Smooth muscle cell (in vitro differentiated cells): ENCODE measurements around the gene AR. TPM values are rescaled to one million over a fixed set of nuclear protein-coding genes. Genes with fewer than 3 reads are reported as not detected.

Experiments used
- DNase-seq: peaks from one replicate; lab custom pipeline; 2025; ENCODE audit not compliant: unreplicated experiment; lab: John Stamatoyannopoulos, UW
- H2AFZ ChIP-seq: fragments of 200-600 bp; sonication (generic); 2 replicates; pipeline ENCODE4 v1.6.0; 2016; ENCODE audit warnings: antibody characterized with exemption, low read depth, mild to moderate bottlenecking
- H3F3A ChIP-seq: fragments of 200-600 bp; sonication (generic); 2 replicates; pipeline ENCODE4 v1.6.0; 2017; ENCODE audit warnings: antibody characterized with exemption, low read depth
- H3K27ac ChIP-seq: fragments of 200-600 bp; sonication (generic); 2 replicates; pipeline ENCODE4 v1.5.1; 2016; ENCODE audit warnings: low read depth, mild to moderate bottlenecking
- H3K27me3 ChIP-seq: fragments of 200-600 bp; sonication (generic); 2 replicates; pipeline ENCODE4 v1.6.1; 2016; ENCODE audit warnings: low read depth, mild to moderate bottlenecking
- H3K36me3 ChIP-seq: fragments of 200-600 bp; sonication (generic); 2 replicates; pipeline ENCODE4 v1.5.1; 2016; ENCODE audit warnings: low read depth
- H3K4me1 ChIP-seq: fragments of 200-600 bp; sonication (generic); 2 replicates; pipeline ENCODE4 v1.5.1; 2016; ENCODE audit warnings: low read depth
- H3K4me2 ChIP-seq: fragments of 200-600 bp; sonication (generic); 2 replicates; pipeline ENCODE4 v1.6.0; 2016; ENCODE audit warnings: mild to moderate bottlenecking
- H3K4me3 ChIP-seq: fragments of 200-600 bp; sonication (generic); 2 replicates; pipeline ENCODE4 v1.5.1; 2016; ENCODE audit warnings: mild to moderate bottlenecking
- H3K79me2 ChIP-seq: fragments of 200-600 bp; sonication (generic); 2 replicates; pipeline ENCODE4 v1.6.0; 2016; ENCODE audit warnings: low read depth, mild to moderate bottlenecking
- H3K9ac ChIP-seq: fragments of 200-600 bp; sonication (generic); 2 replicates; pipeline ENCODE4 v1.6.0; 2016; ENCODE audit warnings: low read depth
- H3K9me3 ChIP-seq: fragments of 200-600 bp; sonication (generic); replicated peaks from 2 replicates; pipeline ENCODE4 v1.5.1; 2016; ENCODE audit warnings: low read depth
- H4K20me1 ChIP-seq: fragments of 200-600 bp; sonication (generic); 2 replicates; pipeline ENCODE4 v1.6.0; 2016; ENCODE audit warnings: low read depth
- CTCF ChIP-seq: fragments of 200-600 bp; sonication (generic); IDR thresholded peaks from 2 replicates; pipeline ENCODE4 v1.5.1; 2017; ENCODE audit warnings: borderline replicate concordance, mild to moderate bottlenecking, antibody characterized with exemption; ENCODE audit not compliant: insufficient read depth, poor library complexity, severe bottlenecking
- WGBS: methylation state at CpG from one replicate; pipeline ENCODE4 v1.1.7; 2016; ENCODE audit warnings: low lambda C conversion rate; 5-methylcytosine and 5-hydroxymethylcytosine counted together
- polyA plus RNA-seq: library from polyadenylated mRNA; unstranded; fragments of >200 nt; fragmentation: Nextera tagmentation; extraction: Ambion mirVana; gene quantifications from 2 replicates; pipeline ENCODE4 v1.2.1, GENCODE V29; 2016
- total RNA-seq: library from RNA; depleted of rRNA; stranded (reverse); fragments of >200 nt; gene quantifications from 2 replicates; pipeline ENCODE4 v1.2.3, GENCODE V29; 2014

AR gene
- total and polyA plus RNA-seq, 2 experiments from 2014 or later: 0.72 to 2.4 TPM

DNA sequence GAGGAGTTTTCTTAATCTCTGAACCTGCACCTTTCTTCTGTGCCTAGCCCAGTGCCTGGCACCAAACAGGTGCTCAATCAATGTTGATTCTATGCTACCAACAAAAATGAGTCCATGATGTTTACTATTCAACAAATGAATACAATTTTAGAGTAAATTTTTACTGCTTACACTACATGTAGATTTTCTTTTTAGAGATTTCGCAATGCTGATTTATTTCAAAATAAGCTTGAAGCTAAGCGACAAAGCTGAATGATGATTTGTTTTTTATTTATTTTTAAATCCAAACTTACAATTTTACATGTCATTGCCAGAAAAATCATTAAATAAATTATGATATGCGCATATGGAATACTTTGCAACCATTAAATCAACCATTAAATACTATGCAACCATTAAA lies 55.7 kb downstream of the AR start:
- DNase-seq: no peak
- TF ChIP-seq CTCF: no peak
- WGBS: 82% methylated on average over 3 of the region's 3 CpGs
- no peak overlapping the region for H2AFZ ChIP-seq
- H3K36me3 ChIP-seq: no peaks in the 10 kb centered on the region
- no peaks in the 10 kb centered on the region for H3F3A ChIP-seq
- no peak overlapping the region for H3K27ac ChIP-seq
- no peaks in the 10 kb centered on the region for H3K27me3 ChIP-seq
- no peaks in the 10 kb centered on the region for H4K20me1 ChIP-seq
- no peak overlapping the region for H3K4me3 ChIP-seq
- H3K4me2 ChIP-seq: no peak overlapping the region
- no peak overlapping the region for H3K9ac ChIP-seq
- H3K4me1 ChIP-seq: no peaks in the 10 kb centered on the region
- H3K79me2 ChIP-seq: no peaks in the 10 kb centered on the region
- H3K9me3 ChIP-seq: peaks cover 4% of the 10 kb centered on the region

DNA sequence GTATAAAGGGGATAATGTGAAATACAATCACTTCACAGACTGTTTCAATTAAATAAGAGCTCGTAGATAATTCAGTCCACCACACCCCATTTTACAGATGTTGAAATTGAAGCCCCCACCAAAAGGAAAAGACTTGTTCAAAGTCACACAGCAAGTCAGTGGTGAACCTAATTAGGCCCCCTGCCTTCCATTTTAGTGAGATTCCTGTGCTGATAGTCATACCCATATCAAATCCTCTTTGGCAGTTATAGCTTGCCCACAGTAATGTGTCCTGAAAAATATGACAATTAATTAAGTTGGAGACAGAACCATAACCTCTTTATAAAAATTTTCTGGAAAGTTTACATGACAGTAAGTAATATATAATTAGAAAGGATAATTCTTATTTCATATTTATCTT lies 58.0 kb downstream of the AR start:
- no peak overlapping the region for H2AFZ ChIP-seq
- H3K4me3 ChIP-seq: no peak overlapping the region
- H3K27ac ChIP-seq: no peak overlapping the region
- H3K9ac ChIP-seq: no peak overlapping the region
- 84% methylated on average over 1 of the region's 1 CpG for WGBS
- no peaks in the 10 kb centered on the region for H3K36me3 ChIP-seq
- H3K4me1 ChIP-seq: no peaks in the 10 kb centered on the region
- no peaks in the 10 kb centered on the region for H4K20me1 ChIP-seq
- no peak for TF ChIP-seq CTCF
- H3F3A ChIP-seq: no peaks in the 10 kb centered on the region
- DNase-seq: no peak
- no peak overlapping the region for H3K4me2 ChIP-seq
- H3K79me2 ChIP-seq: no peaks in the 10 kb centered on the region
- no peaks in the 10 kb centered on the region for H3K9me3 ChIP-seq
- no peaks in the 10 kb centered on the region for H3K27me3 ChIP-seq

DNA sequence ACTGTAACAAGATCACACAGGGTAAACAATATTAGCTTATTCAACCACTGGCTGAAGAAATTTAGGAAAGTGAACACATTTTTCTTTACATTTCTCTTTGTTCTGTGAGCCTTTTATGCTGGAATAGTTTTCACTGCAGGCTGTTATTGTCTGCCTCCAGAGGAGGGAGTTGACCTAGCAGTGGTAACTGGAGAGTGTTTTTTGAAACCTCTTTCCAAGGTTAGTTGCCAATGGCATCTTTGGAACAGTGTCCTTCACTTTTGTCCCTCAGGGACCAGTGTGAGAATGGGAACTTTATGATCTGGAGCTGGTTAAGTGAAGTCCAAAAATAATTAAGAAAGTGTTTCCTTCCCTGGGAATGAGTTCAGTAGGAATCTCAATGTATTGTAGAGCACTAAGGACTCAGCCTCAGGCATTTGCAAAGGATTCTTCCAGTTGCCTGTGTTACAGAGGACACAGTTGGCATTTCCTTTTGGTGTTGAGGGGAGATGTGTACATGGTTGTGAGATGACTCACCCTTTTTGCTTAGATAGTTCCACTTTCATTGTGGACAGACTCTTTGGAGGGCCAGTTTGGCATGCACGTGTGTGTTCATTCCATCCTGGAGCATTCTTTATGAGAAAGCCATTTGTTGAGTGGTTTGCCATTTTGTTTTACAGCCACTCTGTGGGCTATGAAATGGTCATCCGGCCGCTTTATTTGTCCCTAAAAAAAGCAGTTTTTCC lies 61.3 kb downstream of the AR start:
- no peaks in the 10 kb centered on the region for H3K9me3 ChIP-seq
- H3K9ac ChIP-seq: no peak overlapping the region
- H2AFZ ChIP-seq: no peak overlapping the region
- TF ChIP-seq CTCF: no peak
- H3F3A ChIP-seq: no peaks in the 10 kb centered on the region
- no peaks in the 10 kb centered on the region for H3K4me1 ChIP-seq
- no peak for DNase-seq
- H3K4me3 ChIP-seq: no peak overlapping the region
- H4K20me1 ChIP-seq: no peaks in the 10 kb centered on the region
- H3K27me3 ChIP-seq: no peaks in the 10 kb centered on the region
- peak overlapping the region; percentile 30 for H3K4me2 ChIP-seq
- 48% methylated on average over 3 of the region's 3 CpGs for WGBS
- H3K36me3 ChIP-seq: no peaks in the 10 kb centered on the region
- H3K27ac ChIP-seq: peak overlapping the region; percentile 31
- H3K79me2 ChIP-seq: no peaks in the 10 kb centered on the region

DNA sequence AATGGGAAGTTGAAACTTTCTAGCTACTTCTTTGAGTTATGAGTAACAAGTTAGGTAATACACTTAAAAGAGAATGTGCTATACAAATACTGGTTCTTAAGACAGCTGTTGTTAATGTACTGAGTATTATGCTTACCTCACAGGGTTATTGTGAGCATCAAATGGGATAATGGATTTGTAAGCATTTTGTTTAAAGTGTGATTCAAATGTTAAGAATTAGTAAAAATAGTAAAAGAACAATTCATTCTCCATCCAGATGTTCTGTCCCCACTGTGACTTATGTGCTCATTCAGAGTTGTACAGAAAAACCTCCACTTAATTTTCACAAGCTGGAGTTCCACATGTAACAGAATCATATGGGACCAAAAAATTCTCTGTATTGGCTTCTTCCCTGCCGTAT lies 63.6 kb downstream of the AR start:
- no peak for DNase-seq
- no peak for TF ChIP-seq CTCF
- Histone ChIP-seq H3K4me1 (no peaks in the 10 kb centered on the region), H3K9ac (no peak overlapping the region), H3K4me2 (no peak overlapping the region), H3K27ac (no peak overlapping the region), H4K20me1 (no peaks in the 10 kb centered on the region), H3K27me3 (no peaks in the 10 kb centered on the region), H3K79me2 (no peaks in the 10 kb centered on the region), H2AFZ (no peak overlapping the region), H3F3A (no peaks in the 10 kb centered on the region), H3K9me3 (no peaks in the 10 kb centered on the region), H3K36me3 (no peaks in the 10 kb centered on the region), H3K4me3 (no peak overlapping the region)
- 89% methylated on average over 1 of the region's 1 CpG for WGBS
